NCI-H226 (cell line): ENCODE results near the gene EBF3.
"Not testable (repeated sequence)": the region's sequence is repeated elsewhere in the genome, so short reads cannot be mapped to it uniquely, and the experiment has no call there.

ENCODE experiments used
- DNase-seq: peaks from one replicate; pipeline ENCODE4 v3.0.0-alpha.2; 2015

Gene EBF3

DNA sequence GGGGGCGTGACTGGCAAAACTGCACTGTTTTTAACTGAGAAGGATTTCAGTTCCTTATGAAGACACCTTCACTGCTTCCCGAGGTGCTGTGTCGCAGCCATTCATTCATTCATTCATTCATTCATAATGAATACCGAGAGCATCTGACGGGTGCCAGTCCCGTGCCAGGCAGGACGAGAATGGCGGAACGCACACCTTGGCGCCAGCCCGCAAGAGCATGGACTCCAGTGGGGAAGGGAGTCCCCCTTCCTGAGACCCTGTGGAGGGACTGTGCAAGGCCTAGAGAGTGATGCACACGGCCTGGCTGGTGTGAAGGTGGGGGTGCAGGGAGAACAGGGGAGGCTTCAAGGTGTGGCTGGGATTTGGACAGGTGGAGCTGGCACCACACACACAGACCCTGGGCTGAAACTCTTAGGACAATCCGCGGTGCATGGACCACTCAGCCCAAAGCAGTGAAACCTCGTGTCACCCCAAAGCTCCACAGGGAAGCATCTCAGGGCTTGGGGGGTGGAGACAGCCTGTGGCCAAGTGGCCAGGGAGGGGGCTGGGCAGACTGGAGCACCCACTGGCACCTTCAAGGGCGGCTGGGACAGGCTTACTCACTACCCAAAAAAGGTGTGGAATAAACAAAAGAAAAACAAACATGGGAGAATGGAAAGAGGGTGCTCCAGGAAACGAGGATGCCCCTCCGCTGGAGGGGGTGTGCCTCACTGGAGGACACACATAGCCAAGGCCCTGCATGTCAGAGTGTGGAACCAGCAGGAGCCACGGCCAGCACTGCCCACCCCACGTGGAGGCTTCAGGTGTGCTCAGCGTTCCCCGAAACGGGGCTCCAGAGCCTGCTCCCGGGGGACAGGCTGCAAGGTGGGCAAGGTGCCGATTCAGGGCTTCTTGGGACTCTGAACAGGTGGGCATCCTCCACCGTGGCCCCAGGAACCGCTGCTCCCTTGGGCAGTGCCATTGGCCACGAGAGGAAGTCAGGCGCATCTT, 37.7 kb downstream of the EBF3 start:
- no peak for DNase-seq

DNA sequence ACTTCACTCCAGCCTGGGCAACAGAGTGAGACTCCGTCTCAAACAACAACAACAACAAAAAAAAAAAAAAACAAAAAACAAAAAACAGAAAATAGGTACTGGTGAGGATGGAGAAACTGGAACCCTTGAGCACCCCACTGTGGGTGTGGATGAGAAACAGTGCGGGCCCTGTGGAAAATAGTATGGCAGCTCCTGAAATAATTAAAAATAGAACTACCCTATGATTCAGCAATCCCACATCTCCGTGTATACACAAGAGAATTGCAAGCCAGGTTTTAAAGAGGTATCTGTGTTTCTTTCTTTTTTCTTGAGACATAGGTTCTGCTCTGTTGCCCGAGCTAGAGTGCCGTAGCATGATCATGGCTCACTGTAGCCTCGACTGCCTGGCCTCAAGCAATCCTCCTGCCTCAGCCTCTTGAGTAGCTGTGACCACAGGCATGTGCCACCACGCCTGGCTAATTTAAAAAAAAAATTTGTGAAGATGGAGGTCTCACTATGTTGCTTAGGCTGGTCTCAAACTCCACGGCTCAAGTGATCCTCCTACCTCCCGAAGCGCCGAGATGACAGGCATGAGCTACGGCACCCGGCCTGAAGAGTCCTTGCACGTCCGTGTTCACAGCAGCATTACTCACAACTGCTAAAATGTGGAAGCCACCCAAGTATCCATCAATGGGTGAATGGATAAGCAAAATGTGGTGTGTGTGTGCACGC, 39.5 kb downstream of the EBF3 start:
- DNase-seq: no peak

DNA sequence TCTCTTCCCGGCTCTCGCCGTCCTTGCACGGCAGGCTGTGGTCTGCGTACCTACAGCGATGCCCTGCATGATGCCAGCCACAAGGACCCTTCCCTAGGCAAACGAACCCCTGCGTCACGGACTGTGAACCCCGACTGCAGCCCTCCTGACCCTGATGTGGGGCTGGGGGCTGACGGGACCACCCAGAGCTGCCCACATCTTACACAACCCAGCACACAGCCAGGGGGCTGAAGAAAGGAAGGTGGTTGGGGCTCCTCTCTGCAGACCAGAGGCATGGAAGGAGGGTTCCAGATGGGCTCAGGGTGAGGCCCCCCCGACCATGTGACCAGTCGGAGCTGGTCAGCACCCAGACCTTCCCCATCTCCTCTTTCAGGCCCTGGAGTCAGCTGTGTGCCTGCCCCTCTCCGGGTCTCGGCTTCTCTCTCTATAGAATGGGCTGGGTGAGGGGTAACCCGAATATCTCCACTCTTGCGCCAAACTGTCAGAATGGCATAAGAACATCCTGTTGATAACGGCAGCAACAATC, 41.4 kb downstream of the EBF3 start:
- no peak for DNase-seq

DNA sequence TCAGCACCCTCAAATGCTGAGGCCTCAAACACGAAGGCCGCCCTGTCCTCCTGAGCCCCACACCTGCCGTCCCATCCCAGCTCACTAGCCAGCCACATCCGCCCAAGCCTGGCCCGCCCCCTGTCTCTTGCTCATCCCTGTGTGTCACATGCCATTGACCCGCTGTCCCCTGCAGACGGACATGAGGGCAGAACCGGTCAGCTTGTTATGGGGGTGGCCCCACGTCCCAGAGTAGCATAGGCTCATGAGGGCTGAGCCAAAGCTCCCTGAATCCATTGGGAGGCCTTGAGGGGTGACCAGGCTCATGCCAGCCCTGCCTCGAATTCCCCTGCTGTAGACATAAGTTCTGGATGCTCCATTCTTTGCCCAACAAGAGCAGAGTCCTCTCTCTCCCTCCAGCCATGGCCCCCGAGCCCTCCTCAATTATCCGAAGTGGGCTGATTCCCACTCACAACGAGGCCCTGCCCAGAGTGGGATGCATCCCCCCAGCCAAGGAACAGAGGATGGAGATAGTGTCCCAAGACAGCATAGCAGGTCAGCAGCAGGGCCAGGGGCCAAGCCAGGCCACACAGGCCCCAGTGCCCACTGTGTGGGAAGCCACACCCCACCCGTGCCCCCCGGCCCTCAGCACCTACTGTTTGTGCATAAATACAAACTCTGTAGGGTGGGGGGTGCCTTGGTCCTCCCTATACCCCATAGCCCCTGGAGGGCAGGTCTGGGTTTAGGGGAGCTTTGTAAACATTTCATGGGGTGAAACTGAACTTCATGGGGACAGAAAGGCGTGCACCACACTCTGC, 42.1 kb downstream of the EBF3 start:
- no peak for DNase-seq

DNA sequence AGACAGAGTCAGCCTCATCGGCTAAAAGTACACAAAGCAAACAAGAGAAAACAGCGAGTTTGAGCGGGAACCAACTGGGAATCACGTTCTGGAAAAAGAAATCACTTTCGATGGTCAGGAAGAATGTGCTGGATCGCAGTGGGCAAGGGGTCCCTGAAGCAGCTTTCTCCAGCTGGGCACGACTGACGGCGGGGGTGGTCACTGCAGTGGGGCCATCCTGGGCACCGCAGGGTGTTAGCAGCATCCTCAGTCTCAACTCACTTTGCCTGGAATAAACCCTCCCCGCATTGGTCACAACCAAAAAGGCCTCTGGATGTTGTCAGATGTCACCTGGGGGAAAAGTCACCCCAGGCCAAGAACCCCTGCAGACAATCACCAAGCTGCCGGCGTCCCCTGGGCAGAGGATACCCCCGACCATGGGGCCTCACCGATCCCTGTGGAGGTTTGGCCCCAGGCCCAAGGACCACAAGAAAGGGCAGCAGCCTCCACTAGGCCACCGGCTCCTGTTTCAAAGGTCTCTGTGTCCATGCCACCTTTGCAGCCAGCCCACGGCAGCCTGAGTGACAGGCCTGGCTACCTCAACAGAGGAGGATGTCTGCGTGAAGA, 42.9 kb downstream of the EBF3 start:
- DNase-seq: no peak

DNA sequence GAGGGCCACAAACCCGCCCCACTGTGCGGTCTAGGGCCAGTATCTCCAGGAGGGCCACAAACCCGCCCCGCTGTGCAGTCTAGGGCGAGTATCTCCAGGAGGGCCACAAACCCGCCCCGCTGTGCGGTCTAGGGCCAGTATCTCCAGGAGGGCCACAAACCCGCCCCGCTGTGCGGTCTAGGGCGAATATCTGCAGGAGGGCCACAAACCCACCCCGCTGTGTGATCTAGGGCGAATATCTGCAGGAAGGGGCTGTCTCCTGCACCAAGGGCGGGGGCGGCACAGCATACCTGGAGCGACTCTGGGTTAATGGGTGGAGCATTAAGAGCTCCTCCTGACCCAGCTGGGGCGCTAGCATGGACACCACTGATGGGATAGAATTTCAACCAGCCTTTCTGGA, 43.9 kb downstream of the EBF3 start:
- not testable (repeated sequence) for DNase-seq

DNA sequence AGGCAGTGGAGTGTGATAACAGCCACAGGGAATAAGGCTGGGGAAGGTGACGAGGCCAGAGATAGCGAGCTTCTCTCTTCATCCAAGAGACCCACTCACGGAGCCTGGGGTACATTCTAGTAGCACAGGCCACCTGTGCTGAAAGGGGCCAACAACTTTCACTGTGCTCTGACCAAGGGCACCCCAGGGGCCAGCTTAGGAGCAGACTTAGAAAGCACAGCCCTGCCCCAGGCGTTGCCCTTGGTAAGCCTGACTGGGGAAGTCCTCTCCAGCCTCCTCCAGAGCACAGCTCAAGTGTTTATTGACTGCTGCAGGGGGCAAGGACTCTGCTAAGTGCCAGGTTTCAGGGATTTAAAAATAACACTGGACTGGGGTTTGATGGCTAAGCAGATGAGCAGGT, 44.7 kb downstream of the EBF3 start:
- no peak for DNase-seq

DNA sequence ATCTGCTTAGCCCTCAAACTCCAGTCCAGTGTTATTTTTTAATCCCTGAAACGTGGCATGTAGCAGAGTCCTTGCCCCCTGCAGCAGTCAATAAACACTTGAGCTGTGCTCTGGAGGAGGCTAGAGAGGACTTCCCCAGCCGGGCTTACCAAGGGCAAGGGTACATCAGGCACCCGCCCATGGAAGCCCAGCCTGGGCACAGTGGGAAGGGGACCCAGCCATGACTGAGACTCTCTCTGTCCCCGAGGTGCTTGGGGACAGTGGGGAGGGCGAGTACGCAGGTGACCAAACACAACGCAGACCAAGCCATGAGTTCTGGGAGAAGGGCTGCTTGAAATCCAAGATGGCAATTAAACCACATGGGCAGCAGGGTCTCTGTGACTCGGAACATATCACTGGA, 45.2 kb downstream of the EBF3 start:
- no peak for DNase-seq

DNA sequence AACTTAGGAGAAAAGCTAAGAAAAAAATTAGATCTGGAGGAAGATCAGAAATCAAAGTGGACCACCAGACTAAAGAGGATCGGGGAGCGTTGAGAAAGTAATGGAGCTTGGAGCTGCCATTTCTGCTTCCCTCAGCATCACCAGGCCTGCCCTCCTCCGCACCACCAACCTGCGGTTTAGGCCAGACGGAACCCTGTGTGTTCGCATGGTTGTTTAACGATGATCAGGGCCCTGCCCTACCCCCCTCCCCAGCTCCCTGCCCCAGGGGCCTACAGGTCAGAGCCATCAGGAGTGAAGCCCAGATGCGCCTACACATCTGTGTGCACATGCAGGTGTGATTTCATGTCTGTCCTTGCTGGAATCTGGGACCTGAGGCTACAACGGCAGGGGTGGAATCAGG, 45.7 kb downstream of the EBF3 start:
- DNase-seq: no peak

DNA sequence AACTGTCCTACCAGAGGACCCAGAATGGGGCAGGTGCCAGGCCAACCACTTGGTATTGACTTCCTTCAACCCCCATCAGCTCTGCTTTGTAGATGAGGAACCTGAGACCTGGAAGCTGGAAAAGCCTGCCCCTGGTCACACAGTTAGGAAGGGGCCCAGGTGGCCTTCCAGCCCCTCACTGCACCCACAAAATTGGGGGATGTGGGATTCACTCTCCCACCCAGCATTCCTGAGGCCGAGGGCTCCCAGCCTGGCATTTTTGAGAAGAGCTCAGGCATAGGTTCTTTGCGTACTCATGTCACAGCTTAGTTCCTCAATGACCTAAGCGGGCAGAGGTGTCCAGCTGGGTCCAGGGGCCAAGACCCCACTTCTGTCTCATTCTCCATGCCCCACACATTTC, 46.1 kb downstream of the EBF3 start:
- no peak for DNase-seq

DNA sequence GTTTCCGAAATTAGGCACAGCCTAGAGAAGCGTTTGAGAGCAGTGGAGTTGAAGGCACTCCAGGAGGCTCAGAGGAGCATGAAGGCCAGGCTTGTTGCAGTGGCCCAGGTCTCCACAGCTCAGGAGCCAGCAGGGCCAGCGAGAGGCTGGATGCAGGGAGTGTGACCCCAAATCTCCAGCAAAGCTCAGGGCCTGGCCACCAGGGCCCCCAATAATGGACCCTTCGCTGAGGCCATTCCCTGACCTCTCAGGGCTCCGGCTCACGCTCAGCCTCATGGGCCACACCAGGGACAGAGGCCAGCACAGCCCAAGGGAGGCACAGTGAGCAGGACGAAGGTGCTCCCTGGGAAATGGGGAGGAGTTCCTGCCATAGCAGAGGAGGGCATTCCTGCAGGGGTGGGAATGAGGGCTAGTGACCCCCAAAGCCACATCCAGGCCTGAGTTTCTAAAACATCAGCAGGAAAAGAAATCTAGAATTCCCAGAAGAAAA, 47.5 kb downstream of the EBF3 start:
- no peak for DNase-seq

DNA sequence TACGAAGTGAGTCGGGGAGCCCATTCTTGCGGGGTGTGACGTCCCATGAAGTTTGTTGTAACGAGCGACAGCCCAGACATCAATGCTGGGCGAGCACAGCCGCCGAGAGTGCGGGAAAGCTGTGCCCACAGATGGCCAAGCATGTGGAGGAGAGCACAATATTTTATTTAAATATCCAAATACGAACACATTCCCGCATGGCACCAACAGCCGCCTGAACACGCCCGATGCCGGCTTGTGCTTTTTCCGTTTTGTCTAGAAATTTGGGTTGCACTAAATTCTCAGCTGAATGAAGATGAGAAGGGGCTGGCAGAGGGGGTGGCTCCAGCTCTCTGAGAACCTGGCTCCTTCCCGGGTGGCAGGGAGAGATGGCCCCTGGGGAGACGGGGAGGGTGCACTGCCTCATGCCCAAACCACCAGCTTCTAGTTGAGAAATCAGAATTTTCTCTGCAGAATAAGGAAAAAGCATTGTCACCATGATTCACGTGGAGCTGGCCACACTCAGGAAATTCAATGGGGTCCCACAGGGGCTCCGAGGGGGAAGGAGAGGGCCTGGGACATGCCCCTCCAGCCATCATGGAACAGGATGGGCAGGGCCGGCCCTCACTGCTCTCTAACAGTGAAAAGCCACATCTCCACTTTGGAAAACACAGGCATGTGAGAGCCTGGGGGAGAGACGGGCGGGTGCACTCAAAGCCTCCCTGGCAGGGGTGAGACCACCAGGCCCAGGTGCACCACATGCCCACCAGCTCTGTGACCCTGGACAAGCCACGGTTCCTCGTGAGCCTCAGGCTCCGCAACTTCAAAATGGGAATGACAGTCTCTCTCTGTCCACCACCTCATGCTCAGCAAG, 48.3 kb downstream of the EBF3 start:
- no peak for DNase-seq

DNA sequence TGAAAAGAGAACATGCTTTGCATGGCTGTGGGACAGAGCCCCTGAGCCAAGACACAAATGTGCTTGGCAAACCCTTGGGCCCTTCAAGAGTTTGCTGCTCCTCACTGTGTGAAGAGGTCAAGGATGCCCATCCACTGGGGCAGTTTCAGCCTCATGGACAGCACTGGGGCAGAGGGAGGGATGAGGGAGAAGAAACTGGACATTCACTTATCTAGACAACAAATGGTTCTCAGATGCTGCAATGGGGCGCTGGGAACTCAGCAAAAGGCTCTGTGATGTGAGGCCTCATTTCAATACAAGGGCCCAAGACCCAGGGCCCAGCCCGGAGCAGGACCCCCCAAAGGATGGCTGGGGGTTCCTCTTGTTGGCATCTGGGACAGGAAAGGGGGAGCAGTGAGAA, 49.1 kb downstream of the EBF3 start:
- no peak for DNase-seq

DNA sequence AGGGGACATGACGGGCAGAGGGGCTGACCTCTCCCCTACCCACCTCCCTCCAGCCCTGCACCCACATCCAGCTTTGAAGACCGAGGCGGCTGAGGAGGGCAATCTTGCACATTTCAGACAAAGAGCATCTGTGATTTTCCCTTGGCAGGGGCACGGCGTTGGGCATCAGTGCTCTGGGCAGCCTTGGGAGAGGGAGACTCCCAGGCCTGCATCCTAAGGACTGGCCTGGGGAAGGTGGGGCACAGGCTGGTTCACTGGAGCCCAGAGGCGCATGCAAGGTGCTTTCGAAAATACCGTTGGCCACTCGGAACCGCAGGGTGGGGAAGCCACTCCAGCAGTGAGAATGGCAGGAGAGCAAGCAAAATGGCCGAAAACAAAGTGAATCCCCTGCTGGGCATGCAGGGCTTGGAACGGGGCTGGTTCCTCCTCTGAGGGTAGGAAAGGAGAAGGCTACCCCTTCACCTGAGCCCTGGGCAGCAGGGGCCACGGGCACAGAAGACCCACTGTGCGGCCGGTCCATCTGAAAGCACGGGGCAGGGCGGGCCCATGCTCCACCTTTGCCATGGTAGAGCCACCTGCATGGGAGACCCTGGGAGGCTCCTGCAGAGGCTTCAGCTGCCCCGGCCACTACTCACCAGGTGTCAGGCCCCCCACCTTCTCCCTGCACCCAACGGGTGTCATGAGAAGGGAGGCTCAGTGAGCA, 49.8 kb downstream of the EBF3 start:
- DNase-seq: no peak

DNA sequence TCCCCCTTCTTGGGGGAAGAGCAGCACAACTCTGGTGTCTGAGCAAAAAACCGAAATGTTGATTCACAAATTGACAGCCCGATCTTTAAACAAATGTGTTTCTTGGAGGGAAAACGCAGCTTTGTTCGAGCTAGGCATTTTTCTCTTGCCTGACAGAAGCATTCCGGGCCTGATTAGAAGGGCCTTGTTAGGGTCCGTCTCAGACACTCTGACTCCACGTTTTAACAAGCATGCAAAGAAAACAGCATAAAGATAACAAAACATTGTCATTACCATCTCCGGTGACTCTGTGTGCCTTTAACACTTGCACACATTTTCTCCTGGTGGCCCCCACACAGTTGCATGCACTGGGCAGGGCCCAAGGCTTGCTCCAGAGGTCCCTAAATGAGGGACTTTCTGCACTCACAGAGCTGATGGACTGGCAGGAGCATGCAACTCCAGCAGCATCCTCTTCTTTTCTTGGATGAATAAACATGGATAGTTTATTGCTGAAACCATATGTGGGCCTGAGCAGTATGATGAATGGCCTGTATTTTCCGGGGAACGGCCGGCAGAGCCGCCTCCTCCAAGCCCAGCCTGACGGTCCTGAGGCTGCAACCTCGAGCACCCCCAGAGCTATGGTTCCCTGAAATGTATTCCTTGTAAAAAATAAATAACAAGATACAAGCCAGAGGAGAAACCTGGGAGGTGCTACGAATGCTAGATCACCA, 50.9 kb downstream of the EBF3 start:
- DNase-seq: no peak

DNA sequence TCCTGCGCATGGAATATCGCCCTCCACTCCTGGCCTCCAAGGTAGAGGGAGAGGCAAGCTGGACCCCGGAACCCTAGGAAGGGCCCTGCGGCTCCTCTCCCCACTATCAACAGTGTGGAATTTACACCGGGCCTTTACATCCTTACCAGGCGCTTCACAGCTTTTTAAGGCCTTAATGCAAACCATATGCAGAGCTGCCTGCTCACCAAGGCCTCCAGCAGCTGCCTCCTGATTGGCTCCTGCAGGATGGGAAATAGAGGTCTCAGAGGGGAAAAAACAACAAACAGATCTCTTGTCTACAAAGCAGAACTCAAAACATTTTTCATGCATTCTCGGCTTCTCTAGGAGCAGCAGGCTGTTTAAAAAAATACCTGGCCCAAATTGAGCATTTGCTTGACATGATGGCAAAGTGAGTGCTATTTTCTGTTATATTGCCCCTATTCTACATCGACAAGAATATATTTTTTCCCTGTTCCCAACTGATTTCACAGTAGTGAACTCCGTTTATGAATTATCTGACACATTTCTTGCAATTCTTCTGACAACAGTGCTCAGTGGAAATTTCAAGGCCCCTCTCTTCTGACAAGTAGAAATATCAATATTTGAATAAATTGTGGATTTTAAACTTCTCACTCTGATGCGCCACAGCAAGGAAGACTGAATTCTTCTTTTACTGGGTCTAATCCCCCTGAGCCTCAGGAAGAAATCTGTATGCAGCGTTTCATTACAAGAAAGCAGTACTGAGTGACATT, 51.7 kb downstream of the EBF3 start:
- no peak for DNase-seq

DNA sequence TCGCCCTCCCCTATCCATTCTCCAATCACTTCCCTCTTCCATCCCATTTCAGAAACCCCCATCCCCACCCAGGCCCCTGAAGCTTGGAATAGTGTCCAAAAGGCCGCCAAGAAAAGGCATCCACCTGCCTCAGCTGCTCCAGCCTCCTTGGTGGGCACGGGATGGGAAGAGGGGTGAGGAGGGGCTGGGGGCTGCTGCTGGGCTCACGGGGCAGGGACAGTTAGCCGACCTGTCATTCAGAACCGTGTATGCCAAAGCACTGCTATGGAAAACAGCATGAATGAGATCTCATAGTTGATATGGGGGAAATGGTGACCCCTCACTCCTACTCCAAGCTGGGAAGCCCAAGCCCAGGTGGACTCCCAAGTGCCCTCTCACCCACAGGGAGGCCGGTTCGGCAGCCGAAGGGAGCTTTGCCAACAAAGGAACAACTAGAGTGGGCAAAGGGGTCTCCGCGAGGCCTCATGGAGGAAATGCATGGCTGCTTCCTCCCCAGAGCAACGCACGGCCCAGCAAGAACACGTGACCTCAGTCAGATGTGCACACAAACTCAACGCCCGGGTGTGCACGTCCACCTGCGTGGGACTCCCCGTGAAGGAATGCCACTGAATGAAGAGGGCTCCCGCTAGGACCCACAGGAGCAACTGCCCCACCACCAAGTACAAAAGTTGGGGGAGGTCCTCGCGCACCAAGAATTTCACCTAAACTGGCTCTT, 52.5 kb downstream of the EBF3 start:
- no peak for DNase-seq

DNA sequence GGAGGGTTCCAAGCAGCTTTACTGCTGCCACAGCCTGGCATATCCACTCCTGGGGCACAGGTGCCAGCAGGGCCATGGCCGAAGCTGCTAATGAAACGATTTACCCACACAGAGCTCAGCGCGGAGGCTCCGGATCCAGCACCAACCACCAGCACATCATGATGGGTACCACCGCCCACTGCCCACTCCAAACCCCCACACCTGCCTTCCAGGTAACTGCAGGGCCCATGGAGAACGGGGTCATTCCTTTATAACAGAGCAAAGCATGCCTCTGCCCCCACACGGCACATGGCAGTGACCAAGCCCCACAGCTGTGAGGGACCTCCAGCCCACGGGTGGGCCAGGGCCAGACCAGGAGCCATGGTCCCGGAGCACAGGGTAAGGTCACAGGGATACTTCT, 53.2 kb downstream of the EBF3 start:
- no peak for DNase-seq
